NB4 (cell line): ENCODE data around the gene JAKMIP1.
"Not testable (repeated sequence)": the region's sequence is repeated elsewhere in the genome, so short reads cannot be mapped to it uniquely, and the experiment has no call there.

Source experiments
- DNase-seq: peaks from one replicate; pipeline ENCODE4 v3.0.0; 2010; ENCODE audit warnings: low read depth
- H3K4me3 ChIP-seq: one replicate; pipeline ENCODE4 v1.5.1; 2011; ENCODE audit warnings: mild to moderate bottlenecking, low read depth, low read length, moderate library complexity
- CTCF ChIP-seq: IDR thresholded peaks from one replicate; pipeline ENCODE4 v1.5.1; 2012; ENCODE audit warnings: low read depth, low read length
- MAX ChIP-seq: IDR thresholded peaks from 2 replicates; pipeline ENCODE4 v1.6.1; 2011; ENCODE audit warnings: low read depth, low read length
- MYC ChIP-seq: IDR thresholded peaks from 2 replicates; pipeline ENCODE4 v1.6.1; 2011; ENCODE audit warnings: low read depth, low read length
- POLR2A ChIP-seq: IDR thresholded peaks from 2 replicates; pipeline ENCODE4 v1.6.1; 2011; ENCODE audit warnings: mild to moderate bottlenecking; ENCODE audit not compliant: insufficient read length; ENCODE audit errors: extremely low read depth

The JAKMIP1 gene

GRCh38 chr4:5998333-5998936 lies 201.9 kb downstream of the JAKMIP1 start:
- peak; percentile 99 for TF ChIP-seq CTCF
- no peak for TF ChIP-seq POLR2A
- TF ChIP-seq MAX, result peak; percentile 48; the same call in 1 of the 2 replicates
- peak; percentile 67 for DNase-seq

GRCh38 chr4:5996641-5997040 lies 203.7 kb downstream of the JAKMIP1 start:
- DNase-seq, result no peak
- no peak for TF ChIP-seq MYC
- TF ChIP-seq POLR2A, result no peak
- no peak for TF ChIP-seq CTCF
- TF ChIP-seq MAX, result no peak
- no peak overlapping the region for H3K4me3 ChIP-seq

More at GRCh38 chr4:5998333-5998936, 201.9 kb downstream of the JAKMIP1 start:
- no peak overlapping the region for H3K4me3 ChIP-seq

- DNase-seq, result no peak
- H3K4me3 ChIP-seq, result no peak overlapping the region
- TF ChIP-seq MYC, result no peak
- no peak for TF ChIP-seq CTCF
- TF ChIP-seq POLR2A, result no peak
- no peak for TF ChIP-seq MAX
Measured at GRCh38 chr4:5995901-5996623, 204.3 kb downstream of the JAKMIP1 start.

GRCh38 chr4:5993876-5994811 lies 206.2 kb downstream of the JAKMIP1 start:
- no peak overlapping the region for H3K4me3 ChIP-seq
- TF ChIP-seq MAX (no peak), CTCF (no peak), POLR2A (no peak), MYC (no peak)
- no peak for DNase-seq

GRCh38 chr4:5993346-5993745 lies 207.0 kb downstream of the JAKMIP1 start:
- not testable (repeated sequence) for H3K4me3 ChIP-seq, DNase-seq

GRCh38 chr4:5992828-5993321 lies 207.5 kb downstream of the JAKMIP1 start:
- no peak for DNase-seq
- no peak for TF ChIP-seq MAX
- no peak for TF ChIP-seq MYC
- TF ChIP-seq POLR2A, result no peak
- no peak for TF ChIP-seq CTCF

More at GRCh38 chr4:5992828-5993321, 207.5 kb downstream of the JAKMIP1 start:
- H3K4me3 ChIP-seq, result no peak overlapping the region
